ENCODE data around the gene CASTOR2.

The CASTOR2 gene

GRCh38 chr7:75038508-75038907 is 74.0 kb downstream of the CASTOR2 start:
- Histone ChIP-seq H3K27ac (ENCODE audit: low read depth, low read length, severe bottlenecking) (no peak overlapping the region), H3K4me3 (ENCODE audit: extremely low read depth, insufficient read depth, low read length, poor library complexity, severe bottlenecking) (no peak overlapping the region), H3K36me3 (ENCODE audit: control insufficient read depth, insufficient read depth, low read length) (peaks cover 26% of the 10 kb centered on the region), H3K4me1 (ENCODE audit: control insufficient read depth, insufficient read depth, low read length, poor library complexity, severe bottlenecking) (no peaks in the 10 kb centered on the region), H3K9me3 (ENCODE audit: control insufficient read depth, low read length) (no peaks in the 10 kb centered on the region)
- 85 to 86% methylated on average over 5 to 6 of the region's 8 CpGs for WGBS, 2 experiments (ENCODE audit: insufficient coverage in 2 of 2)

- peaks cover 32% of the 10 kb centered on the region for H3K36me3 ChIP-seq (ENCODE audit: control insufficient read depth, insufficient read depth, low read length)
- no peaks in the 10 kb centered on the region for H3K9me3 ChIP-seq (ENCODE audit: control insufficient read depth, low read length)
- H3K4me1 ChIP-seq (ENCODE audit: control insufficient read depth, insufficient read depth, low read length, poor library complexity, severe bottlenecking) = no peaks in the 10 kb centered on the region
- H3K27ac ChIP-seq (ENCODE audit: low read depth, low read length, severe bottlenecking) = no peak overlapping the region
- H3K4me3 ChIP-seq (ENCODE audit: extremely low read depth, insufficient read depth, low read length, poor library complexity, severe bottlenecking) = no peak overlapping the region
- 92 to 95% methylated on average over 10 of the region's 10 CpGs for WGBS, 2 experiments (ENCODE audit: insufficient coverage in 2 of 2)
Measured at GRCh38 chr7:75039166-75039565, 74.7 kb downstream of the CASTOR2 start.

DNA sequence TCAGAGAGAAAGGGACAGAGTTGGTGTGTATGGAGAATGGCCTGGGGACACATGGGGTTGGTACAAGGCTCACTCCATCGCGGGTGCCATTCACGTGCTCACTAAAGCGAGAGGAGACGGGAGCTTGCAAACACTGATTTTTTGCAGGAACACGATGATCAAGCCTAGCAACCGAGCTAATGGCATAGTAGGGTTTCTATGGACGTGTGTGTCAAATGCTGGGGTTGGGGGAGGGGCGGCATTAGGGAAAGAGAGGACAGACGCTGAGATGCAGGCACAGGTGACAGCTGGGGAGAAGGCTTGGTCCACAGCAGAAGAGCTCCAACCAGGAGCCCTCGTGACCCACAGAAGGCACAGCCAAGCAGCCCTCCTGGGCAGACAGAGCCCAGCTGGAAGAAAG is 75.2 kb downstream of the CASTOR2 start:
- H3K27ac ChIP-seq (ENCODE audit: low read depth, low read length, severe bottlenecking) = no peak overlapping the region
- 87 to 90% methylated on average over 10 to 11 of the region's 11 CpGs for WGBS, 2 experiments (ENCODE audit: insufficient coverage in 2 of 2)
- no peaks in the 10 kb centered on the region for H3K9me3 ChIP-seq (ENCODE audit: control insufficient read depth, low read length)

DNA sequence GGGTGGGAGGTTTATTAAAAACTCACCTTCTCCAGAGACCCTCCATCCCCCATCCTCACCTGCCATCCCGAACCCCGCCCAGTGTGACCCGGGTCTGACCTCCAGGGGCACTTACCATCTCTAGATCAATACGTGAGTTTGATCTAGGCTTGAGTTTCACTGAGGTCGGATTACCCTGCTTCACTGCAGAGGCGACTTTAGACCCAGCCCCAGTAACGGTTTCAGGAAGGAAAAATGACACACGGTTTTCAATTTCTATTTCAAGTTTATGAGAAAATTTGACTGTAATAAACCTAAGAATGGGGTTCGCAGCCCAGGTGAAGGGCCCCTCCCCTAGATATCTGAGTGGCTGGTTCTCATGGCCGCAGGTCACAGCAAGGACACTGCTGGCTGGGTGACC is 76.0 kb downstream of the CASTOR2 start:
- Histone ChIP-seq H3K9me3 (ENCODE audit: control insufficient read depth, low read length) (no peaks in the 10 kb centered on the region), H3K27ac (ENCODE audit: low read depth, low read length, severe bottlenecking) (no peak overlapping the region), H3K36me3 (ENCODE audit: control insufficient read depth, insufficient read depth, low read length) (peaks cover 39% of the 10 kb centered on the region), H3K4me3 (ENCODE audit: extremely low read depth, insufficient read depth, low read length, poor library complexity, severe bottlenecking) (no peak overlapping the region), H3K4me1 (ENCODE audit: control insufficient read depth, insufficient read depth, low read length, poor library complexity, severe bottlenecking) (no peaks in the 10 kb centered on the region)
- 94 to 98% methylated on average over 7 to 9 of the region's 10 CpGs for WGBS, 2 experiments (ENCODE audit: insufficient coverage in 2 of 2)

More for the DNA sequence above, 75.2 kb downstream of the CASTOR2 start:
- Histone ChIP-seq H3K4me1 (ENCODE audit: control insufficient read depth, insufficient read depth, low read length, poor library complexity, severe bottlenecking) (no peaks in the 10 kb centered on the region), H3K36me3 (ENCODE audit: control insufficient read depth, insufficient read depth, low read length) (peaks cover 33% of the 10 kb centered on the region), H3K4me3 (ENCODE audit: extremely low read depth, insufficient read depth, low read length, poor library complexity, severe bottlenecking) (no peak overlapping the region)

- no peak overlapping the region for H3K27ac ChIP-seq (ENCODE audit: low read depth, low read length, severe bottlenecking)
- H3K36me3 ChIP-seq (ENCODE audit: control insufficient read depth, insufficient read depth, low read length) = peaks cover 47% of the 10 kb centered on the region
- H3K9me3 ChIP-seq (ENCODE audit: control insufficient read depth, low read length) = no peaks in the 10 kb centered on the region
- no peaks in the 10 kb centered on the region for H3K4me1 ChIP-seq (ENCODE audit: control insufficient read depth, insufficient read depth, low read length, poor library complexity, severe bottlenecking)
- H3K4me3 ChIP-seq (ENCODE audit: extremely low read depth, insufficient read depth, low read length, poor library complexity, severe bottlenecking) = no peak overlapping the region
- 95 to 96% methylated on average over 18 to 19 of the region's 19 CpGs for WGBS, 2 experiments (ENCODE audit: insufficient coverage in 2 of 2)
Measured at GRCh38 chr7:75042286-75042685, 77.8 kb downstream of the CASTOR2 start.

- Histone ChIP-seq H3K9me3 (ENCODE audit: control insufficient read depth, low read length) (no peaks in the 10 kb centered on the region), H3K4me3 (ENCODE audit: extremely low read depth, insufficient read depth, low read length, poor library complexity, severe bottlenecking) (no peak overlapping the region), H3K36me3 (ENCODE audit: control insufficient read depth, insufficient read depth, low read length) (peaks cover 48% of the 10 kb centered on the region), H3K27ac (ENCODE audit: low read depth, low read length, severe bottlenecking) (no peak overlapping the region), H3K4me1 (ENCODE audit: control insufficient read depth, insufficient read depth, low read length, poor library complexity, severe bottlenecking) (no peaks in the 10 kb centered on the region)
- WGBS, 2 experiments (ENCODE audit: insufficient coverage in 2 of 2) = 96 to 98% methylated on average over 22 to 25 of the region's 28 CpGs
Measured at GRCh38 chr7:75042831-75043703, 78.6 kb downstream of the CASTOR2 start.

DNA sequence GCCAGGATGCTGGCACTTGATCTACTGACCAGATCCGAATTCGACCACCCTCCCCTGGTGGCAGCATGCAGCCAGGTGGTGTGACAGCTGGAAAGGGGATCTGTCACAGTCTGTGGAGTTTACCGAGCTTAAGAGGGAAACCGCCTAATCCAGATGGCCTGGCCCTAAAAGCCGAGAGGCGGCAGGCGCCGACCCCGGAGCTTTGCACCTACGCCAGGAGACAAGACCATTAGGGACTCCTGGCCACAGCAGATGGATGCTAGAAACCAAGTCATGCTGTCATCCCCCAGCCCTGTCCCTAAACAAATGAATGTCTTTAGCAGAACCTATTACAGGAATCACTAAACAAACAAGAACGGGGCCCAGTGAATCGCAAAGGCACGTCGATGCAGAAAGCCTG is 81.4 kb downstream of the CASTOR2 start:
- WGBS, 2 experiments (ENCODE audit: insufficient coverage in 2 of 2) = 94 to 96% methylated on average over 14 of the region's 14 CpGs
- peaks cover 71% of the 10 kb centered on the region for H3K36me3 ChIP-seq (ENCODE audit: control insufficient read depth, insufficient read depth, low read length)
- H3K27ac ChIP-seq (ENCODE audit: low read depth, low read length, severe bottlenecking) = no peak overlapping the region
- H3K4me1 ChIP-seq (ENCODE audit: control insufficient read depth, insufficient read depth, low read length, poor library complexity, severe bottlenecking) = no peaks in the 10 kb centered on the region
- no peaks in the 10 kb centered on the region for H3K9me3 ChIP-seq (ENCODE audit: control insufficient read depth, low read length)
- H3K4me3 ChIP-seq (ENCODE audit: extremely low read depth, insufficient read depth, low read length, poor library complexity, severe bottlenecking) = no peak overlapping the region

DNA sequence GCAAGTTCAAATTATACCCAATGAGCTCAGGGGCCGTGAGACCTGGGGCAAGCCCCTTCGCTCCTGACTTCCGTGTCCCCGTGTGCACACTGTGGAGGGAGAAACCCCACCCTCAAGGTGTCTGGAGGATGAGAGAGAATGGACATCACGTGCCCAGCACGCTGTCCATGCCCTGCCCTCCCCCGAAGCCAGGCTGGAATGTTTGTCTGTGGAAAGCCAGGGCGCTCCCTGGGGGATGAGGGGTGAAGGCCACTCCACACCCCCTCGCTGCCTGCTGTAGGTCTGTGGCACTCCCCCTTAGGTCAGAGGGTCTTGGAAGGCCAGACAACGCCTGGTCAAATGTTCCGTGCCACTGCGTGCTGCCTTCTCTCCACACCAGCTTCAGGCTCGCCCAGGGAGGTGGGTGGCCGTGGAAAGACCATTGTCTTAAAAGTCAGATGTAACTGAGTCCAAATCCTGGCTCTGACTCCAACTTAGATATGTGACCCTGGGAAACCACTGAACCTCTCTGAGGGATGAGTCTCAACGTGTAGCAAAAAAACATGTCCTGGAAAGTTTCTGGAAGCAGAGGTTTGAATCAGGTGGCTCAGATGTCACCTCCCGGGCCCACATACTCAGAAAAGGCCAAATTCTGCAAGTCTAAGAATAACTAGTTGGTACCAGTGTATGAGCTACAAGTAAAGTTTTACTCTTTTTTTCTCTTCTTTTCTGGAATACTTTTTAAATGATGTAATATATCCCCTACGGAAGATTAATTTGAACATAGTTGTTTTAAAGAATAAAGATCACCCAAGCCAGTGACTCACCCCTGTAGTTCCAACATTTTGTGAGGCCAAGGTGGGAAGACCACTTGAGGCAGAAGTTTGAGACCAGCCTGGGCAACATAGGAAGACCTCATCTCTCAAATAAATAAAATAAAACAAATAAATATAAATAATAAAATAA is 84.2 kb downstream of the CASTOR2 start:
- WGBS, 2 experiments (ENCODE audit: insufficient coverage in 2 of 2) = 96% methylated on average over 13 to 15 of the region's 17 CpGs
- Histone ChIP-seq H3K9me3 (ENCODE audit: control insufficient read depth, low read length) (no peaks in the 10 kb centered on the region), H3K4me1 (ENCODE audit: control insufficient read depth, insufficient read depth, low read length, poor library complexity, severe bottlenecking) (no peaks in the 10 kb centered on the region)

DNA sequence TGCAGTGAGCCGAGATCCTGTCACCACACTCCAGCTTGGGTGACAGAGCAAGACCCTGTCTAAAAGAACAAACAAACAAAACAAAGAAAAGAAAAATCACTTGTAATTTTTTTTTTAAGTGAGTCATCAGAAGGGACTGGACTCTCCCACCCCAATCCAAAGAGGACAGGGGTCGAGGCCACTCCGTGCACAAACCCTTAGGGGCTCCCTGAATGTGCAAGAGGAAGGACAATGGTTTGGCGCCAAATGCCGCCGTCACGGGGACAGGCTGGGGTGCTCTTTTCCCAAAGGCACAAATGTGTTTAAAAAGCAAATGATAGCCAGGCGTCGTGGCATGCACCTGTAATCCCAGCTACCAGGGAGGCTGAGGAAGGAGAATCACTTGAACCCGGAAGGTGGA is 85.3 kb downstream of the CASTOR2 start:
- 96 to 100% methylated on average over 7 to 8 of the region's 10 CpGs for WGBS, 2 experiments (ENCODE audit: insufficient coverage in 2 of 2)
- no peak overlapping the region for H3K27ac ChIP-seq (ENCODE audit: low read depth, low read length, severe bottlenecking)
- H3K36me3 ChIP-seq (ENCODE audit: control insufficient read depth, insufficient read depth, low read length) = peaks cover 72% of the 10 kb centered on the region
- H3K4me1 ChIP-seq (ENCODE audit: control insufficient read depth, insufficient read depth, low read length, poor library complexity, severe bottlenecking) = peaks cover 1% of the 10 kb centered on the region
- H3K9me3 ChIP-seq (ENCODE audit: control insufficient read depth, low read length) = no peaks in the 10 kb centered on the region
- no peak overlapping the region for H3K4me3 ChIP-seq (ENCODE audit: extremely low read depth, insufficient read depth, low read length, poor library complexity, severe bottlenecking)

More for the DNA sequence above, 84.2 kb downstream of the CASTOR2 start:
- Histone ChIP-seq H3K27ac (ENCODE audit: low read depth, low read length, severe bottlenecking) (no peak overlapping the region), H3K4me3 (ENCODE audit: extremely low read depth, insufficient read depth, low read length, poor library complexity, severe bottlenecking) (no peak overlapping the region), H3K36me3 (ENCODE audit: control insufficient read depth, insufficient read depth, low read length) (peaks cover 73% of the 10 kb centered on the region)

DNA sequence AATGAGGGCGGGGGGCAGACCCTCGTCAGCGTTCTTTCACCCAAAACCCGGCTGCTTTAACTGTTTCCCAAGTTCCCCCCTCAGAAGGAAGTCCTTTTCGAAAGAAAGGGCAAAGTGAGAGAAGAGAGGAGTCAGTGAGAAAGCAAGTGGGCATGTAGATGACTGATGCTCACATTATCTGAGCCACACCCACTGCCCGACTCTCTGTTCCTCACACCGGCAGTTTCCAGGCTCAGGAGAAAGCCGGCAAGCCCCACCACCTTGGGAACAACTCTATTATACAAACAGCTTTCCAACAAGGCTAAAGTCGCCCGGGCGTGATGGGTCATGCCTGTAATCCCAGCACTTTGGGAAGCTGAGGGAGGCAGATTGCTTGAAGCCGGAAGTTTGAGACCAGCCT is 86.0 kb downstream of the CASTOR2 start:
- Histone ChIP-seq H3K4me1 (ENCODE audit: control insufficient read depth, insufficient read depth, low read length, poor library complexity, severe bottlenecking) (peaks cover 5% of the 10 kb centered on the region), H3K9me3 (ENCODE audit: control insufficient read depth, low read length) (no peaks in the 10 kb centered on the region), H3K4me3 (ENCODE audit: extremely low read depth, insufficient read depth, low read length, poor library complexity, severe bottlenecking) (no peak overlapping the region), H3K36me3 (ENCODE audit: control insufficient read depth, insufficient read depth, low read length) (peaks cover 73% of the 10 kb centered on the region), H3K27ac (ENCODE audit: low read depth, low read length, severe bottlenecking) (no peak overlapping the region)
- 89 to 96% methylated on average over 5 to 7 of the region's 12 CpGs for WGBS, 2 experiments (ENCODE audit: insufficient coverage in 2 of 2)

Measured in mesodermal cell (in vitro differentiated cells).